NCI-H2081 (cell line): ENCODE results near the gene APCDD1L.

Source experiments
- DNase-seq, 2 experiments: peaks; one replicate each; lab custom pipeline; 2025; lab: John Stamatoyannopoulos, UW

APCDD1L gene

DNA sequence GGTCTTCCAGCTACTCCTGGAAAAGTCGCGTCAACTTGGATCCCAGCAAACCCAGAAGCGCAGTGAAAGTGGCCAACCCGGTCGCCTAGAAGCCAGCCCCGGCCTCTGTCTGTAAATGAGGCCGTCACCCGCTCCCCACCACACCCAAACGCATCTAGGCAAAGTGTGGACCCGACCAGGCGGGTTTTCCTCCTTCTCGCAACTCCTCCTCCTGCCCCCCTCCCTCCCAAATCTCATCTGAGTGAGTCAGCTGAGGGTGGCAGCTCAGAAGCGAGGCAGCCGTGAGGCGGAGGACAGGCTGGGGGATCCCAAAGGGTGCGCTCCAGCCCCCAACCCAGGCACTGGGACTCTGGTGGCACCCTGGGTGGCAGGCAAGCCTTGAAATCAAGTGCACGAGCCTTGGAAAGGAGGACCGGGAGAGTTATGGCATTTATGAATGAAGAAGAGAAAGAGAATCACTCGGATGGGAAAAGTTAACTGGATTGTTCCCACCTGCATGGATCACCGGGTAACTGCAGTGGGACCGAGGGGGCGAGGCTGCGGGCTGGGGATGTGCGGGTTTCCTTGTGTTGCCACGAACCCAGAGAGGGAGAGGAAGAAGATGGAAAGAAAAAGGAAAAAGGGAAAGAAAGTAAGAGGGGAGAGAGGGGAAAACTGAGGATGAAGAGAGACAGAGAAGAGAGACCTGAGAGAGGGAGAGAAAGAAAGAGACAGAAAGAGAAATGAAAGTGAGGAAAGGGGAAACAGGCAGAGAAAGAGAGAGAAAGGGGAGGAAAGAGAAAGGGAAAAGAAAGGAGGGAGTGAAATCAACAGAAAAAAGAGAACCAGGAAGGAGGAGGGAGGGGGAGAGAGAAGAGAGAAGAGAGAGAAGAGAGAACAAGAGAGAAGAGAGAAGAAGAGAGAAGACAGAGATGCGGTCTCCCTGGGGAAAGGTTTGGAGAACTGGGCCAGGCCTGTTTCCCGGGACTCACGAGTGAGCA is at the start of gene APCDD1L:
Gene APCDD1L, minus strand, starts transcription at position 167 of the 980 bp plus-strand sequence. CDS start 692 bp downstream, outside the sequence.
- no peak for DNase-seq

DNA sequence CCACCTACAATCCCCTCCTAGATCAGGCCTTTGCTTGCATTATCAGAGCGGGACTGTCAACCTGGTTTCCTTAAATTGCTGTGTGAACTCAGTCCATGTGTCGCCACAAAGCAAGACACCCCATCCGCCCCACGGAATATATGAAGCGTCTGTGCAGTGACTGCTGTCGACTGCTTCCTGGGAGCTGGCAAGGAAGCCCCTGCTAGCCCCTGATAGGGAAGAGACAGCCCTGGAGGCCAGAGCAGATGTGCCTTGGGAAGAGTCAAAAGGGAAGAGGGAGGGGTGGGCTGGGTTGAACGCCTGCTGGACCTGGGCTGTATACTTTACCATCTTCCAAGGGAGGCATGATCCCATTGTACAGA is 44.1 kb upstream of the APCDD1L start:
- DNase-seq = no peak

DNA sequence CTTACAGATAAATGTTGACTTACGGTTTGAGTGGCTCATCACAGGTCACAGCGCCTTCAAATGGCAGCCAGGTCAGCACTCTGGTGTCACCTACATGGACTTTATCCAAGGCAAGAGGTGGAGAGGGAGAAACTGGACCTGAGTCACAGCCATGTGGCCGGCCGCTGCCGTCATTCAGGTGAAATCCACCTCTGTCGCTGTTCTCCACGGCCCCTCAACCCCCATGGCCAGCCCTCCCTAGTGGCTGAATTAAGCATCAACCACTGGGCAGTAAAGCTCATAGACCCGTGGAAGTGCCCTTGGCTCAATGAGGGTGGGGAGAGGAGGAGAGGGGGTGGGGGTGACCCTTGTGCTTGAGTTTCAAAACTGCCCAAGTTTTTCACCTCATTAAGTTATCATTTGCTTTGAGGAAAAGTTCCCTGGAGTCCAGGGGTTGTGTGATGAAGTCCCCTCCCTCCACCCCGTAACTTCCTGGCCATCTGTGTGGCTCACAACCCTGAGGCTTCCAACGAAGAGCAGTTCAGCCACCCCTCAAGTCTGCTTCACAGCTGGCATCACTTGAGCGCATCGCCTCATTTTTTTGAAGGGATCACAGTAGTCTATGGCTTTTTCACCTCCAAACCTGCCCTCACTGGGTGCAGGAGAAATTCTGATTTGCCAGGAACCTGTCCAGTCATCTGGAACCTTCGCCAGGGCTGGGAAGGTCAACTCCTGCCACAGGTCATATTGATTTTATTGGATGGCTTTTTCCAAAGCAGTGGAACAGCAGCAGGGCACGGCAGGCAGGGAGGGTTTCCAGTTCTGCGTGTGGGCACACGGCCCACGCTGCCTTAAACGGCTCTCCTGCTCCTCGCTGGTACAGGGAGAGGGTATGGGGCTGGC is 43.5 kb upstream of the APCDD1L start:
- no peak for DNase-seq

- DNase-seq = no peak
Observed at GRCh38 chr20:58557733-58558342, 42.6 kb upstream of the APCDD1L start.

DNA sequence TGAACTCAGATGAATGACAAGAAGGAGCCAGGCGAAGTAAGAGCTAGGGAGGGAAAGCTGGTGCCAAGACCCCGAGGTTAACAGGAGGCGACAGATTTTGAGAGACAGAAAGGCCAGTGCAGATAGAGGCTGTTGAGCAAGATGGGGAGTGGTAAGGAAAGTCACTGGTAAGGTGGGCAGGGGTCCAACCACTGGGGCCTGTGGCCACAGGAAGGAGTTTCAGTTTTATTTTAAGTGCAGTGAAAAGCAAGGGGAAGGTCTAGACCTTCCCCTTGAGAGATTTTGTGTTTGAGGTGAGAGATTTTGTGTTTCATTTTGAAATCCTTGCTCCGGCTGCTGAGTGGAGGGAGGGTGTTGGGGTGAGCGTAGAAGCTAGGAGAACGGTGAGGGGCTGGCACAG is 41.8 kb upstream of the APCDD1L start:
- no peak for DNase-seq

- DNase-seq = no peak
Observed at GRCh38 chr20:58555078-58555765, 40.0 kb upstream of the APCDD1L start.

DNA sequence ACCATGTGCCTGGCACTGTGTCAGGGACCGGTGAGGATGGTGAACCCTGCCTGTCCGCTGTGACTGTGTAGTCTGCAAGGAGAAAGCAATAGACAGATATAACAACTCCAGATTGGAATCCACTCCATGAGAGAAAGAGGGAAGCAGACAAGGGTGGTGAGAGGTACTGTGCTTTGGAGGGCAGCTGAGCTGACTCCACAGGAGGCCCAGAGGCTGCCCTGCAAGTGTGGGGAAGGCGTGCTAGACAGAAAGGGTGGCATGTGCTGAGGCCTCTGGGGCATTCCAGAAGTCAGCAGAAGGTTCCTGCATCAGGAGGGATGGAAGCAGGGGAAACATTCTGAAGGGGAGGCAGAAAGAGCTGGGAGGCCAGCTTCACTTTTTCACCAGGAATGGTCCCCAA is 39.3 kb upstream of the APCDD1L start:
- no peak for DNase-seq

GRCh38 chr20:58553841-58554240 is 38.6 kb upstream of the APCDD1L start:
- DNase-seq = no peak

DNA sequence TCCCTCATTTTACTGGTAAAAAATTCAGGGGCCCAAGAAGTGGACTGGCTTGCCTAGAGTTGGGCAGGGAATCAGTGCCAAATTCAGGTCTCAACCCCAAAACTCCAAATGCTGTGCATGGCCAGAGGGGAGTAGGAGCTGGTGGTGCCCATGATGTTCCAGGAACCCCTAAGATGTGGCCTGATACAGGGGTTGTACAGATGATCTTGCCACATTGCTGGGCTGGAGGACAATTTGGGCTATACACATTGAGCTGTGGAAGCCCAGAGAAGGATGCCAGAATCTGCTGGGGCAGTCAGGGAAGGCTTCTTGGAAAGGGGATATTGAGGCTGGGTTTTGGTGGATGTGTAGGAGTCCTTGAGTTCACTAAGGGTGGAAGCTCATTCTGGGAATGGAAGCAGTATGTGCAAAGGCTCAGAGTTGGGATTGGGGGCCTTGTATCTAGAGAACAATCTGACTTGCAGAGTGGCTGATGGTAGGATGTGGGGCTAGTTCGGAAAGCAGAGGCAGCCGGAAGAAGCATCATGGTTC is 38.0 kb upstream of the APCDD1L start:
- DNase-seq = no peak

GRCh38 chr20:58552366-58552934 is 37.3 kb upstream of the APCDD1L start:
- no peak for DNase-seq

GRCh38 chr20:58551631-58552030 is 36.4 kb upstream of the APCDD1L start:
- no peak for DNase-seq

DNA sequence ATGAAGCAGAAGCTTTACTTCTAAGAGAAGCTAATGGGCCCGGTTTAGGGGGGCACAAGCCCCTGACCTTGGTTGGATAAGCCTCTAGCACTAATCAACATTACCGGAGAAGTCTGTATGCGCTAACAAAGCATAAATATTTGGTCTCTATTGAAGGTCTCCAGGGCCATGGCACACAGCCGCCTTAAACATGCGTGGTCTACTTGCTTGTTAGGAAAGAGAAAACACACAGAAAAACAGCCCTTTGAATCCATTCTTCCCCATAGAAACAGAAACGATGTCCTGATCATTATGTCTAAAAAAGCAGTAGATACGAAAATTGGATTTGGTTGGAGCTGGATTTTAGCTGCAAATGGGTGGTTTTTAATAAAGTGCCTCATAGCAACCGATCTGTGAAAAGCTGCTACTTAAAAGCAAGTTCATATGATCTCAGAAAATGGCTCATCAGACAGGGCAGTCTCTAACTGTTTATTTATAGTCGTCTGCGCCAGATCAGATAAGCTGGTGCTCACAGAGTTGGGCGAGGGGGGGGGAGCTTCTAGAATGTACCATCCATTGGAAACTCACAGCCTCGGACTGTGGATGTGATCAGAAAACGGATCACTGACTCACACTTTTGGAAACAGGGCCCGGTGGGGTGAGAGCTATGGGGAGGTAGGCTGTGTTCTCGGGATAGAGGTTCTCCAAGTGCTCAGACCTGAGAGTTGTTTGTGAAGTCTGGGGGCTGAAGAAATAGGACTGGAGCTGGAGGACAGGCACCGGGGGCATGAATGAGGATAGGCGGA is 35.3 kb upstream of the APCDD1L start:
- DNase-seq = no peak

- no peak for DNase-seq
Observed at GRCh38 chr20:58549231-58550209, 34.3 kb upstream of the APCDD1L start.

DNA sequence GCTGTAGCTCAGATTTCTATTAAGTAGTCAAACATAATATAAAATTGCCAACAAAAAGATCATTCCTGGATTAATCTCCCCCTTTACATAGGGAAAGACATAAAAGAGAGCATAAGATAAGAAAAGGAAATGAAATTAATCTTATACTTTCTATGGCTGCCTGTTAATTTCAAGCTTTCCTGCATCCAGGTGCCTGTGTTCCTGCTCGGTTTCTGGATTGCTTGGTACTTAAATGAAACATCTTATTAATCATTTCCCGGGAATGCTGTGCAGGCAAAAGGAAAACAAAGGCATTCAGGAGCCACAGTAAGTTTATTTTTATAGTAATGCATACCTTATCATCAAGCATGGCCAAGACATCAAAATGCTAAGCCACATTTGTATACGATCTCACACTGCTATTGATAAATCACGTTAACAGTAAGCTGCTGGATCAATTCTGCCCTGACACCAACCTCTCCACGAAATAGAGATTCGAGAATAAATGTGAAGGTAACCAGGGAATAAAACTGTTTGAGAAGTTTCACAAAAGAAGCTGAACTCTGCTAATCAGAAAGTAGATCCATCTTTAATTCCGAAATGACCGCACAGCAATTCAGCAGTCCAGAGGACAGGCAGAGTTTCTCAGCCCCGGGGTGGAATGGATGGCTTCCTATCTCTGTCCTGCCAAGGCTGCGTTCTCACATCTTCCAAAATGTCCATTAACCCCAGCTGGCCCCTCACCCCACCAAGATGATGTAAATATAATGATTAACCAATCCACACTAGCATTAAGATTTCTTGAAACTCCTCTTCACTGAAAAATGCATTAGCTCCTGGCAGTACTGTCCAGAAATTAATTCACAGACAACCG is 32.6 kb upstream of the APCDD1L start:
- no peak for DNase-seq

DNA sequence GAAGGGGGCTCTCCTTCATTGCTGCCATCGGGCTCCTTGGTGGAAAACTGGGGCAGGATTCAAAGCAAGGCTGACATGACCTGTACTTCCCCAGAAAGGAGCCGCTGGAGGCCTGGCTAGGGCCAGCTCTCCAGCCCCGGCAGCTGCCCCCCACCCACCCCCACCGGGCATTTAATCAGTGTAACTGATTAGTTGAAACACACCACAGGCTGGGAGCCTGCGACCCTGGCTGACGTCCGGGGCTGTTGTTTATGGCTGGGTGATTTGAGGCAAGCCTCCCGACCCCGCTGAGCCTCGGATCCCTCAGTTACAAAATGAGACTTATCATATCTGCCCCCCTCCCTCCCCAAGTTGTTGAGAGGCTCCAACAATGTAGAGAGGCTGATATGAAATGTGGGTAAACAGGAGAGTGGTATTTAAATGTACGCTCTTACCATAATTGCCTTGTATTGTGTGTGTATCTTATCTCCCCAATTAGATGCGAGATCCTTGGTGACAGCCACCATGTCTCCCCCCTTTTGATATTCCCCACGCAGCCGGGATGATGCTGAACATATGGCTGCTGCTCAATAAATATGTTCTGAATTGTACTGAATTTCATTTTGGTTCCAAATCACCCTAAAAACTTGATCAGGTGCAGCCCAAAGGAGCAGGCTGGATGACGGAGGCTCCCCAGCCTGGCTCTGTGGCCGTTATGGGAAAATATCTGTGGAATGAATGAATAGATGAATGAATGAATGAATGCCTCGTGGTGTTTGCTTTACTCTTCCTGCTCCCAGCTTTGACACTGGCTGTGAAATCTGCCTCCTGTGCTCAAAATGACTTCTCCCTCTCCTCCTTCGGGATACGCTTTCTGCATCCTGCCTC is 31.8 kb upstream of the APCDD1L start:
- no peak for DNase-seq

DNA sequence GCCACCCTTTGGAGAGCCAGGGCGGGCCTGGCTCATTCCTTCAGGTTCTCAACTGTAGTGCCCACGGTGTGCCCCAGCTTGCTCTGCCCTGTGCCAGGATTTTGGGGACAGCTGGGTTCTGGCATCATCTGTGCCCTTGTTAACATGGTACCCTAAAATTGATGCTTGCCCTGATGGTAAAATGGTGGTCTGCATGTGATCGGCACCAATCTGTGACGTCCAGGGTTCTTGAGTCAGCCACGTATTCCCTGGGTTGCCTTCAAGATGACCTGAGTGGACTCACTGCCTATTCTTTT is 31.2 kb upstream of the APCDD1L start:
- no peak for DNase-seq
